GM12892 (cell line): ENCODE results near the gene DISP2.

ENCODE experiments used
- POLR2A ChIP-seq: IDR thresholded peaks from 2 replicates; pipeline ENCODE4 v1.6.1; 2011; ENCODE audit warnings: low read depth, low read length, control low read depth
- POLR2AphosphoS5 ChIP-seq: IDR thresholded peaks from 2 replicates; pipeline ENCODE4 v1.6.1; 2011; ENCODE audit warnings: low read depth, low read length, control low read depth
- TAF1 ChIP-seq: IDR thresholded peaks from 2 replicates; pipeline ENCODE4 v1.6.1; 2011; ENCODE audit warnings: low read depth, mild to moderate bottlenecking, control low read depth, low read length, borderline replicate concordance

DNA sequence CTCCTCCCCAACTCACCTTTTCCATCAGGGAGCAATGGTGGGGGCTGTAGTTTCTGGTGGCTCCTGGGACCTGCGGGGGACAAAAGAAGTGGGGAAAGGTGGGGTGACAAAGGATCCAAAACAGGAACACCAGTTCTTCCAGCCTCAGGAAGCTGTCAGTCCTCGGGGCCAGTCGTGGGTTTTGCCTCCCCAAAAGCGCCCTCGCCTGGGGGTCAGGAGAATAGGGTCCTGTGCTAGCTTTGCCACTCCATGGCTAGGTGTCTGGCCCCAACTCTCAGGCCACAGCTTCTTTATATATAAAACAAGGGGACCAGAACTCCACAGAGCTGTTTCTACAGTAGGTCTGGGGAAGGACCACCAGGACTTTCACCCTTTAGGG, 21.3 kb upstream of the DISP2 start:
- TF ChIP-seq POLR2AphosphoS5, result no peak
- TF ChIP-seq POLR2A, result no peak
- TF ChIP-seq TAF1, result no peak
